SJSA1 (cell line): ENCODE results near the gene AAK1. TPM values are rescaled to one million over a fixed set of nuclear protein-coding genes. Genes with fewer than 3 reads are reported as not detected.

ENCODE experiments used
- DNase-seq, 2 experiments: peaks; one replicate each; pipeline ENCODE4 v3.0.0-alpha.2; 2015 to 2020; ENCODE audit warnings: low spot score in 2 of 2, low read depth in 1 of 2
- H3K27ac ChIP-seq: fragments of 250-450 bp; sonication (Bioruptor Pico); 2 replicates; pipeline ENCODE4 v1.5.1; 2020; ENCODE audit warnings: mild to moderate bottlenecking, moderate library complexity
- H3K27me3 ChIP-seq: fragments of 250-450 bp; sonication (Bioruptor Pico); replicated peaks from 2 replicates; pipeline ENCODE4 v1.5.1; 2020; ENCODE audit warnings: mild to moderate bottlenecking, moderate library complexity
- H3K36me3 ChIP-seq: fragments of 250-450 bp; sonication (Bioruptor Pico); 2 replicates; pipeline ENCODE4 v1.5.1; 2020; ENCODE audit warnings: mild to moderate bottlenecking
- H3K4me1 ChIP-seq: fragments of 250-450 bp; sonication (Bioruptor Pico); replicated peaks from 2 replicates; pipeline ENCODE4 v1.6.1; 2021; ENCODE audit warnings: mild to moderate bottlenecking
- H3K4me3 ChIP-seq: fragments of 250-450 bp; sonication (Bioruptor Pico); 2 replicates; pipeline ENCODE4 v1.5.1; 2020; ENCODE audit warnings: mild to moderate bottlenecking
- H3K9me3 ChIP-seq: fragments of 250-450 bp; sonication (Bioruptor Pico); replicated peaks from 2 replicates; pipeline ENCODE4 v1.5.1; 2020; ENCODE audit warnings: mild to moderate bottlenecking
- total RNA-seq: library from RNA; depleted of rRNA; stranded (reverse); fragments of >200 nt; shearing (Covaris generic); gene quantifications from 2 replicates; pipeline ENCODE4 v1.2.3, GENCODE V29; 2014

Gene AAK1
- total RNA-seq, 1 experiment from 2014 or later: 84.9 TPM

GRCh38 chr2:69644506-69644979 is 1.0 kb upstream of the AAK1 start:
- Histone ChIP-seq H3K36me3 (peaks cover 42% of the 10 kb centered on the region), H3K27ac (peak overlapping the region; percentile 97), H3K9me3 (no peaks in the 10 kb centered on the region), H3K4me3 (peak overlapping the region; percentile 96), H3K27me3 (no peaks in the 10 kb centered on the region), H3K4me1 (peaks cover 50% of the 10 kb centered on the region)
- DNase-seq: no peak

DNA sequence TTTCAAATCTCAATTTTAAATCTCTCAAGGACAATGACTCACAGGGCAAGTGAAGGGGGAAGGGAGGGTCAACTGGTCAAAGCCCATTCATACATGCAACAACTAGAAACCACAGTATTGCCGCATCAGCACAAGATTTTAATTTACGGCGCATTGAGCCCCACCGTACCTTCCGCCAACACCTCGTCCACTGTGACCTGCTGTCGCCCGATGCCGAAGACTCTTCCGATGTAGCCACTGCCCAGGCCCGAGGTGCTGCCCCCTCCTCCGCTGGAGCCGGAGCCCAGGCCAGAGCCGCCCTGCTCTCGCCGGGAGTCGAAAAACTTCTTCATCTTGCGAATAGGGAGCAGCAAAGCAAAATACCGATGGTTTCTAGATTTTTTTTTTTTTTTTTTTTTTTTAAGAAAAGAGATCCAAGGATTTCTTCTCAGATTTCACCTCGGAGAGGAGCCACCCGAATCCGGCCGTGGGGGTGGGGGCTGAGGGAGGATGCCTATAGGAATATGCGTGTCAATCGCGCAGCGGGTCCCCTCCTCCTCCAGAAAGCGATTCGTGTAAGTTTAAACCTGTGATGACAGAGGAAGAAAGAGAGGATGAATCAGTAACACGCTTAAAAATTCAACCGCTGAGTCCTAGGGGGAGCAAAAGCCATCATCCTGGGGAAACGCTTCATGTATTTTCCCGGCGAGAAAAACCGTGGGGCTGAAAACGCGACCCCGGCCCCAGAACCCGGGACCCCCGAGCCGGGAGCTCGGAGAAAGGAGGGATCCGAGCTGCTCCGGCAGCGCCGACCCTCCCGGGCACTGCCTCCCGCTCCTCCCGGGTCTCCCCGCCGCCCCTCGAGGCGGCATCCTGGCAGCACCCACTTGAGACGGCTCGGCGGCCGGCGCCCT is 584 bp downstream of the AAK1 start:
- Histone ChIP-seq H3K27me3 (no peaks in the 10 kb centered on the region), H3K4me1 (peaks cover 52% of the 10 kb centered on the region), H3K36me3 (peaks cover 58% of the 10 kb centered on the region), H3K9me3 (no peaks in the 10 kb centered on the region), H3K27ac (peak overlapping the region; percentile 97), H3K4me3 (peak overlapping the region; percentile 96)
- DNase-seq: peak; percentile 80 to 85

DNA sequence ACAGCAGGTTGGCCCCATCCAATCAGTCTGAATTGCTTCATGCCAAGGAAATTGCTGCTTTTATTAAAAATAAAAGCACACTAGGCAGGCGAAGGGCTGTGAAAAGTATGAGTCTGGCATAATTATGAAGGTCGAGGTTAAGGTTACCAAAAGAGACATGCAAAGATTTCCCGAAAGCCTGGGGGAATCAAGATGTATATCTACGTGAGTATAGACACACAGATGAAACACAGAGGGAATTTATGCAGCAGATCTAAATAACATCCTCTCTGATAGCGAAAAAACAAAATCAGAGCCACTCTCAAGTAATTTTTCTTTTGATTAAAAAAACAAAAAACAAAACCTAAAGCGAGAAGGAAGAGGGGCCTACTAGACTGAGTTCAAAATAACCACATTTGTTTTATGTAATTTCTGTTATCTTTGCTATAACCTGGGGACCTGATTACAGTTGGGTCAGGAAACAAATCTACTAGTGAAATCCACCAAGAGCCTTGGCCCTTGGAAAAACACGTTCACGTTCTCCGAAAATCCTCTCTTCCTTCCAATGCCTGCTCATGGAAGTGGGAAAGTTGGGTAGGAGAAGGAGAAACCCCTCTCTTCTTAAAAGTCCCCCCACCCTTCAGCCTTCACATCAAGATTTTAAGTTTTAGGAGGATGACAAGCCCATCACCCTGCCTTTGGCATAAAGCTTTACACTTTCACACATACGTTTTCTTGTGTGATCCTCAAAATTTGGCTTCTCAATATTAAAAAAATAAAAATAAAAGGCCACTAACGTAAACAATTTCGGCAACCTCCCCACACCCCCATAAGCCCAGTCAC is 1.4 kb downstream of the AAK1 start:
- H3K36me3 ChIP-seq: peaks cover 67% of the 10 kb centered on the region
- H3K4me1 ChIP-seq: peaks cover 52% of the 10 kb centered on the region
- no peaks in the 10 kb centered on the region for H3K9me3 ChIP-seq
- peak in 1 of 2 experiments; percentile 22 for DNase-seq
- no peaks in the 10 kb centered on the region for H3K27me3 ChIP-seq
- peak overlapping the region; percentile 97 for H3K27ac ChIP-seq
- peak overlapping the region; percentile 96 for H3K4me3 ChIP-seq

GRCh38 chr2:69641471-69641870 is 2.1 kb downstream of the AAK1 start:
- Histone ChIP-seq H3K27me3 (no peaks in the 10 kb centered on the region), H3K9me3 (no peaks in the 10 kb centered on the region), H3K4me1 (peaks cover 48% of the 10 kb centered on the region), H3K4me3 (peak overlapping the region; percentile 96), H3K27ac (no peak overlapping the region), H3K36me3 (peaks cover 72% of the 10 kb centered on the region)
- no peak for DNase-seq

GRCh38 chr2:69639266-69639665 is 4.3 kb downstream of the AAK1 start:
- Histone ChIP-seq H3K27ac (no peak overlapping the region), H3K36me3 (peaks cover 88% of the 10 kb centered on the region), H3K9me3 (no peaks in the 10 kb centered on the region), H3K4me1 (peaks cover 27% of the 10 kb centered on the region), H3K4me3 (no peak overlapping the region), H3K27me3 (no peaks in the 10 kb centered on the region)
- no peak for DNase-seq

GRCh38 chr2:69638630-69639029 is 4.9 kb downstream of the AAK1 start:
- Histone ChIP-seq H3K36me3 (peaks cover 88% of the 10 kb centered on the region), H3K9me3 (no peaks in the 10 kb centered on the region), H3K4me3 (no peak overlapping the region), H3K27ac (no peak overlapping the region), H3K27me3 (no peaks in the 10 kb centered on the region), H3K4me1 (peaks cover 26% of the 10 kb centered on the region)
- no peak for DNase-seq

DNA sequence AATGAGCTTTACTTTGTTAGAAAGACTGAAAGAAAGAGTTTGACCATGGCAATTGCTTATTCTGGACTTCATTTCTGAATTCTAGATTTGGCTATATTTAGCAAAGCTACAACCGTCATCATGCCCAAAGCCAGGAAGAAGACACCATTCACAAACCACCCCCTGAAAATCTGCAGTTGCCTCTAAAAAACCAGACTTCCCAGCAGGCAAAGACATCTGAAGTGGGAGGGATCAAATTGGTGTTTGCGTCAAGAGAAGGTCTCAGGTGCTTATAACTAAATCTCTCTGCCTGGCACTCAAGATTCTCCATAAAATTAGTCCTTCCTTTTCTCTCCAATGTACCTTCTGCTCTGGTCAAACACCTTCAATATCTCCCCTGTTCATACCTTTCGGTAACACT is 5.6 kb downstream of the AAK1 start:
- Histone ChIP-seq H3K4me3 (no peak overlapping the region), H3K9me3 (no peaks in the 10 kb centered on the region), H3K4me1 (peaks cover 26% of the 10 kb centered on the region), H3K36me3 (peaks cover 81% of the 10 kb centered on the region), H3K27me3 (no peaks in the 10 kb centered on the region), H3K27ac (no peak overlapping the region)
- no peak for DNase-seq

DNA sequence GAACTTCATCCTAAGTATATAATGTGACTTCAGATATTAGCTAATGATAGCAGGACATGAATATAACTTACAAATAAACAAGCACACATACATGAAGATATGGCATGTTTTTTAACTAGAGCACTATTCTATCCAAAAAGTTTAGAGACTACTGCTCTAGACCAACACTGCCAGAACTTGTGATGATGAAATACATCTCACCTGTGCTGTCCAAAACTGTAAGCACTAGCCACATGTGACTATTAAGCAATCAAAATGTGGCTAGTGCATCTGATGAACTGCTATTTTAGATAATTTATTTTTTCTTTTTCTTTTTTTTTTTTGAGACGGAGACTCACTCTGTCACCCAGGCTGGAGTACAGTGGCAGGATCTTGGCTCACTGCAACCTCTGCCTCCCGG is 7.1 kb downstream of the AAK1 start:
- no peak overlapping the region for H3K4me3 ChIP-seq
- DNase-seq: no peak
- no peaks in the 10 kb centered on the region for H3K27me3 ChIP-seq
- no peak overlapping the region for H3K27ac ChIP-seq
- no peaks in the 10 kb centered on the region for H3K9me3 ChIP-seq
- H3K36me3 ChIP-seq: peaks cover 77% of the 10 kb centered on the region
- H3K4me1 ChIP-seq: peaks cover 21% of the 10 kb centered on the region

DNA sequence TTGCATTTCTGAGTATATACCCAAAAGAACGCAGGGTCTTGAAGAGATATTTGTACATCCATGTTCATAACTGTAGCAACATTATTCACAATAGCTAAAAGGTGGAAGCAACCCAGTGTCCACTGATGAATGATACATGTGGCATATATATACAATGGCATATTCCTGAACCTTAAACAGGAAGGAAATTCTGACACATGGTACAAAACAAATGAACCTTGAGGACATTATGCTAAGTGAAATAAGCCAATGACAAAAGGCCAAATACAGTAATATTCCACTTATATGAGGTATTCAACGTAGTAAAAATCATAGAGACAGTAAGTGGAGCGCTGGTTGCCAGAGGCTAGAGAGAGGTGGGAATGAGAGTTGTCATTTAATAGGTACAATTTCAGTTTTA is 8.1 kb downstream of the AAK1 start:
- no peak overlapping the region for H3K27ac ChIP-seq
- H3K4me1 ChIP-seq: peaks cover 11% of the 10 kb centered on the region
- peaks cover 73% of the 10 kb centered on the region for H3K36me3 ChIP-seq
- H3K27me3 ChIP-seq: no peaks in the 10 kb centered on the region
- H3K4me3 ChIP-seq: no peak overlapping the region
- no peak for DNase-seq
- H3K9me3 ChIP-seq: no peaks in the 10 kb centered on the region

- no peaks in the 10 kb centered on the region; the same call in 1 of the 2 replicates for H3K4me1 ChIP-seq
- DNase-seq: no peak
Measured at GRCh38 chr2:69634196-69634821, 9.2 kb downstream of the AAK1 start.

GRCh38 chr2:69631402-69631801 is 12.1 kb downstream of the AAK1 start:
- no peaks in the 10 kb centered on the region for H3K27me3 ChIP-seq
- no peak overlapping the region for H3K27ac ChIP-seq
- H3K4me1 ChIP-seq: 0 out of 2 replicates have a peak, but pooled peaks cover 3% of the 10 kb centered on the region
- no peaks in the 10 kb centered on the region for H3K9me3 ChIP-seq
- no peak for DNase-seq
- H3K4me3 ChIP-seq: no peak overlapping the region
- peaks cover 46% of the 10 kb centered on the region for H3K36me3 ChIP-seq

More at GRCh38 chr2:69634196-69634821, 9.2 kb downstream of the AAK1 start:
- Histone ChIP-seq H3K27ac (no peak overlapping the region), H3K27me3 (no peaks in the 10 kb centered on the region), H3K36me3 (peaks cover 63% of the 10 kb centered on the region), H3K4me3 (no peak overlapping the region), H3K9me3 (no peaks in the 10 kb centered on the region)

- no peak overlapping the region for H3K4me3 ChIP-seq
- no peaks in the 10 kb centered on the region for H3K9me3 ChIP-seq
- DNase-seq: no peak
- no peak overlapping the region for H3K27ac ChIP-seq
- no peaks in the 10 kb centered on the region for H3K27me3 ChIP-seq
- peaks cover 36% of the 10 kb centered on the region for H3K36me3 ChIP-seq
- H3K4me1 ChIP-seq: peaks cover 12% of the 10 kb centered on the region
Measured at GRCh38 chr2:69629921-69630608, 13.5 kb downstream of the AAK1 start.
